ENCODE measurements around the gene CROCC. TPM values are rescaled to one million over a fixed set of nuclear protein-coding genes. Genes with fewer than 3 reads are reported as not detected.

The CROCC gene
- total RNA-seq, 2 experiments from 2014 or later, result 27.7 to 28.5 TPM

DNA sequence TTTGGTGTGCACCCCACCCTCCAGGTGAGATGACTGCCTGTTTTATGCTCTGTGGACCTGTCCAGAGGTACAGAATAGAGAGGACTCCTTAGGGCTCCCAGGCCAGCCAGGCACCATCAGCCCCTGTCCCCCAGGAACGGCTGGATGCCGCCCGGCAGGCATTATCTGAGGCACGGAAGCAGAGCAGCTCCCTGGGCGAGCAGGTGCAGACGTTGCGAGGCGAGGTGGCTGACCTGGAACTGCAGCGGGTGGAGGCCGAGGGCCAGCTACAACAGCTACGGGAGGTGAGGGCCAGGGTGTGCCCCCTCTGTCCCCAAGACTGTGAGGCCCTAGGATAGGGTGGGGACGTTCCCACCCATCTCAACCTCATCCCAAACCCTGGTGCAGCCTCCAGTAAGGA is 47.9 kb downstream of the CROCC start:
- H3K27ac Mint-ChIP-seq, result no peak overlapping the region
- CTCF ChIA-PET, result interaction anchor here (1.0 kb wide), 1 partner anchor 9 kb away, joined by 4 read pairs; no protein-coding TSS in a partner anchor
- intact Hi-C loops (cut with micrococcal nuclease), result no loop called here

GRCh38 chr1:16970132-16970910 is 48.6 kb downstream of the CROCC start:
- DNase-seq (no peak), ATAC-seq (no peak)
- peaks cover under 1% of the 10 kb centered on the region for H3K36me3 Mint-ChIP-seq (ENCODE audit: low read depth)
- CTCF ChIA-PET, result interaction anchor here (1.0 kb wide), 1 partner anchor 9 kb away, joined by 4 read pairs; no protein-coding TSS in a partner anchor
- no peaks in the 10 kb centered on the region for H3K27me3 Mint-ChIP-seq
- no peaks in the 10 kb centered on the region for H3K9me3 Mint-ChIP-seq
- no peak overlapping the region for H3K4me3 Mint-ChIP-seq
- intact Hi-C loops (cut with micrococcal nuclease), result no loop called here
- peaks cover 1% of the 10 kb centered on the region for H3K4me1 Mint-ChIP-seq (ENCODE audit: low read depth)
- POLR2A ChIA-PET, result no interaction called here
- no peak overlapping the region for H3K27ac Mint-ChIP-seq
- TF ChIP-seq CTCF (IDR thresholded peaks at IDR 0.05), result no peak

More for the DNA sequence above, 47.9 kb downstream of the CROCC start:
- Mint-ChIP-seq H3K9me3 (no peaks in the 10 kb centered on the region), H3K4me3 (no peak overlapping the region), H3K36me3 (ENCODE audit: low read depth) (peaks cover 1% of the 10 kb centered on the region), H3K4me1 (ENCODE audit: low read depth) (peaks cover 2% of the 10 kb centered on the region), H3K27me3 (no peaks in the 10 kb centered on the region)
- no peak for TF ChIP-seq CTCF (IDR thresholded peaks at IDR 0.05)
- ATAC-seq (no peak), DNase-seq (no peak)
- POLR2A ChIA-PET, result no interaction called here

GRCh38 chr1:16971341-16972188 is 49.8 kb downstream of the CROCC start:
- intact Hi-C loops (cut with micrococcal nuclease), result no loop called here
- Mint-ChIP-seq H3K4me3 (no peak overlapping the region), H3K36me3 (ENCODE audit: low read depth) (no peaks in the 10 kb centered on the region), H3K4me1 (ENCODE audit: low read depth) (no peaks in the 10 kb centered on the region), H3K9me3 (no peaks in the 10 kb centered on the region), H3K27me3 (no peaks in the 10 kb centered on the region), H3K27ac (no peak overlapping the region)
- ATAC-seq (no peak), DNase-seq (no peak)
- POLR2A ChIA-PET, result no interaction called here
- no peak for TF ChIP-seq CTCF (IDR thresholded peaks at IDR 0.05)
- CTCF ChIA-PET, result interaction anchor here (1.7 kb wide), 1 partner anchor 11 kb away, joined by 4 read pairs; no protein-coding TSS in a partner anchor

DNA sequence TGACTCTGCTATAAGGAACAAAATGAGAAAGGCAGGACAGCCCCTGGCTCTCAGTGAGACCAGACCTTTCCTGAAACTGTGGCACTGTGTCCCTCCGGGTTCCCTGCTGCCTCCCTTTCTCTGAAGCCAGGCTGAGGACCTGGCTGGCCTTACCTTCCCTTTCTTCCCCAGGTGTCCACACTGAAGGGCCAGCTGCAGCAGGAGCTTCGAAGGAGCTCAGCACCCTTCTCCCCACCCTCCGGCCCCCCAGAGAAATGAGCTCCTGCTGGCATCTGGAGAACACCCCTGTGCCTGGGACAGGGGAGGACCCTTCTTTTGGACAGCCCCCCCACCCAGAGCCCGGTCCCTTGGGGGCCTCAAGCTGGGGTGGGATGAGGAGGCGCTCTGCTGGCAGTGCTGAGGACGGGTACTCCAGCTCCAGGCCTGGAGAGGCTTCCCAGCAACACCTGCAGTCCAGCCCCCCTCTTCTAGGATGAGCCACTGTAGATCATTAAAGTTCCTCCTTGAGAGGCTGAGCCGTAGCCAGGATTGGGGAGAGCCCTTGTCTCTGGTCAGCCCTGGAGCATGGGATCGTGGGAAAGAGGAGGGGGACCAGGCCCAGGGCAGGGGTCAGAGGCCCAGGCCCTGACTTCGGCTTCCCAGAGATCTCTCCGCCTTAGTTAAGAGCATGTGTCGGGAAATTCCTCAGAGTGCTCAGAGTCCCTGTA is 50.6 kb downstream of the CROCC start:
- no peak for TF ChIP-seq CTCF (IDR thresholded peaks at IDR 0.05)
- no peak overlapping the region for H3K4me3 Mint-ChIP-seq
- H3K9me3 Mint-ChIP-seq, result no peaks in the 10 kb centered on the region
- no peaks in the 10 kb centered on the region for H3K27me3 Mint-ChIP-seq
- DNase-seq, result no peak
- ChIA-PET POLR2A (no interaction called here), CTCF (interaction anchor here (1.7 kb wide), 1 partner anchor 12 kb away, joined by 4 read pairs; no protein-coding TSS in a partner anchor)
- H3K36me3 Mint-ChIP-seq (ENCODE audit: low read depth), result no peaks in the 10 kb centered on the region
- intact Hi-C loops (cut with micrococcal nuclease), result no loop called here
- H3K4me1 Mint-ChIP-seq (ENCODE audit: low read depth), result no peaks in the 10 kb centered on the region
- ATAC-seq, result no peak
- H3K27ac Mint-ChIP-seq, result no peak overlapping the region
